SU-DHL-6 (cell line): ENCODE results near the gene HS2ST1.

Source experiments
- EZH2phosphoT487 ChIP-seq: fragments of 200-600 bp; sonication (generic), shearing (Covaris generic); conservative IDR thresholded peaks from 2 replicates; pipeline ENCODE4 v1.6.1; 2018; ENCODE audit warnings: mild to moderate bottlenecking, antibody characterized with exemption, low read length, moderate library complexity, mixed read lengths
- TF ChIP-seq, protein P1 (sequence below): fragments of 200-600 bp; sonication (generic); IDR thresholded peaks from one replicate; pipeline ENCODE4 v1.5.1; 2017; ENCODE audit warnings: antibody characterized with exemption, mild to moderate bottlenecking, low read length, moderate library complexity; ENCODE audit not compliant: insufficient read depth, poor library complexity, severe bottlenecking

DNA sequence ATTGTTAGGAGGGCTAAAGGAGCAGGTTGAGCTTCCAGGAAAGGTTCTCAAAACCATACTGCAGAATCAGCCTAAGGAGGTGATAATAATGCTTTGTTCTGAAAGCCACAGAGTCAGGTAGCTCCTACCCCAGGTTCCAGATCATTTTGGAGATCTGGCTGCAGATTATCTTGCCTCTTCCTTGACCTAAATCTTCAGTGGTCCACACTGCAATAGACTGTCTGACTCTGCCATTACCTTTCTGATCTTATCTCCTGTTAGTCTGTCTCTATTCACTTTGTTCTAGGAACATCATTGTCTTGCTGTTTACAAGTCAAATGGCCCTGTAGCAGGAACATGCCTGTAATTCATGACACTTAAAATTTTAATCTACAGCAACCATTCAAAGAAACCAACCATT, 73.0 kb downstream of the HS2ST1 start:
- TF ChIP-seq, protein P1, sequence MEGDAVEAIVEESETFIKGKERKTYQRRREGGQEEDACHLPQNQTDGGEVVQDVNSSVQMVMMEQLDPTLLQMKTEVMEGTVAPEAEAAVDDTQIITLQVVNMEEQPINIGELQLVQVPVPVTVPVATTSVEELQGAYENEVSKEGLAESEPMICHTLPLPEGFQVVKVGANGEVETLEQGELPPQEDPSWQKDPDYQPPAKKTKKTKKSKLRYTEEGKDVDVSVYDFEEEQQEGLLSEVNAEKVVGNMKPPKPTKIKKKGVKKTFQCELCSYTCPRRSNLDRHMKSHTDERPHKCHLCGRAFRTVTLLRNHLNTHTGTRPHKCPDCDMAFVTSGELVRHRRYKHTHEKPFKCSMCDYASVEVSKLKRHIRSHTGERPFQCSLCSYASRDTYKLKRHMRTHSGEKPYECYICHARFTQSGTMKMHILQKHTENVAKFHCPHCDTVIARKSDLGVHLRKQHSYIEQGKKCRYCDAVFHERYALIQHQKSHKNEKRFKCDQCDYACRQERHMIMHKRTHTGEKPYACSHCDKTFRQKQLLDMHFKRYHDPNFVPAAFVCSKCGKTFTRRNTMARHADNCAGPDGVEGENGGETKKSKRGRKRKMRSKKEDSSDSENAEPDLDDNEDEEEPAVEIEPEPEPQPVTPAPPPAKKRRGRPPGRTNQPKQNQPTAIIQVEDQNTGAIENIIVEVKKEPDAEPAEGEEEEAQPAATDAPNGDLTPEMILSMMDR = no peak
- no peak for TF ChIP-seq EZH2phosphoT487
